K562 (cell line): ENCODE data around the gene ADAP1. TPM values are rescaled to one million over a fixed set of nuclear protein-coding genes. Genes with fewer than 3 reads are reported as not detected.

ENCODE experiments used
- ATAC-seq: fragments of 200-7000 bp; cut with Tn5 transposase; 3 replicates; pipeline ENCODE4 v1.9.1; 2020; ENCODE audit warnings: moderate library complexity
- BruUV-seq: library from RNA; stranded (reverse); fragments of 400-500 nt; replicated peaks from 2 replicates; lab custom pipeline; 2021; lab: Mats Ljungman, UMichigan
- CTCF ChIA-PET: fragments of 300-600 bp; formaldehyde crosslinking; extraction: SDS; loops from one replicate; lab custom pipeline; 2021; ENCODE audit warnings: low intra/inter-chr PET ratio; lab: Yijun Ruan, JAX
- POLR2A ChIA-PET: fragments of 300-600, 350-650 bp; sonication (Branson Sonifier 250); formaldehyde crosslinking; extraction: SDS; loops from one replicate; lab custom pipeline; 2021; ENCODE audit warnings: antibody characterized with exemption, inconsistent platforms; lab: Yijun Ruan, JAX
- DNase-seq, 4 experiments: peaks; one replicate each; pipeline versions ENCODE4 v3.0.0 to v3.0.0-alpha.2; 2011 to 2018; ENCODE audit warnings: low spot score in 3 of 4, mixed read lengths in 3 of 4; ENCODE audit errors: extremely low read depth in 1 of 4
- FAIRE-seq: peaks from 2 replicates; lab custom pipeline; 2011; peaks lifted over from hg19 to GRCh38; lab: Jason Lieb, UNC
- H2AFZ ChIP-seq: 2 replicates; pipeline ENCODE4 v1.6.0; 2011; ENCODE audit warnings: low read depth, low read length, control low read depth, inconsistent platforms
- H3K27ac ChIP-seq: fragments of 200-600 bp; 3 replicates; pipeline ENCODE4 v1.8.0; 2011; ENCODE audit warnings: low read depth, mild to moderate bottlenecking, control low read depth, inconsistent platforms, low read length, moderate library complexity, mixed read lengths; ENCODE audit errors: extremely low read depth
- H3K27me3 ChIP-seq, 2 experiments: fragments of 300-600 bp in 1 of 2; 2 replicates in 1 of 2; 3 replicates in 1 of 2; pipeline versions ENCODE4 v1.6.0 to v1.8.0; 2011; ENCODE audit warnings: inconsistent platforms in 2 of 2, low read length in 2 of 2, mild to moderate bottlenecking in 1 of 2, mixed read lengths in 1 of 2, moderate library complexity in 1 of 2; ENCODE audit not compliant: control insufficient read depth in 2 of 2, insufficient read depth in 2 of 2
- H3K36me3 ChIP-seq: fragments of 300-600 bp; 3 replicates; pipeline ENCODE4 v1.8.0; 2011; ENCODE audit warnings: mild to moderate bottlenecking, low read length, inconsistent platforms; ENCODE audit not compliant: control insufficient read depth, insufficient read depth
- H3K4me1 ChIP-seq, 2 experiments: fragments of 200-600 bp in 1 of 2; replicated peaks in 1 of 2; 2 replicates in 1 of 2; 3 replicates in 1 of 2; pipeline versions ENCODE4 v1.5.1 to v1.8.0; 2011; ENCODE audit warnings: inconsistent platforms in 2 of 2, low read length in 2 of 2, mild to moderate bottlenecking in 1 of 2, mixed read lengths in 1 of 2, moderate library complexity in 1 of 2; ENCODE audit not compliant: control insufficient read depth in 2 of 2, insufficient read depth in 2 of 2
- H3K4me2 ChIP-seq: 2 replicates; pipeline ENCODE4 v1.6.1; 2011; ENCODE audit warnings: low read length, control low read depth, inconsistent platforms, mixed read lengths; ENCODE audit not compliant: insufficient read depth
- H3K4me3 ChIP-seq: fragments of 200-600 bp; sonication (generic), shearing (Covaris generic); 2 replicates; pipeline ENCODE4 v1.5.1; 2016; ENCODE audit warnings: control low read depth, inconsistent platforms
- H3K79me2 ChIP-seq: fragments of 200-600 bp; 3 replicates; pipeline ENCODE4 v1.8.0; 2011; ENCODE audit warnings: low read length, inconsistent platforms; ENCODE audit not compliant: control insufficient read depth, insufficient read depth
- H3K9ac ChIP-seq, 2 experiments: 2 replicates each; pipeline versions ENCODE4 v1.6.0 to v1.6.1; 2011; ENCODE audit warnings: low read depth in 2 of 2, low read length in 2 of 2, control low read depth in 1 of 2, inconsistent platforms in 1 of 2, mild to moderate bottlenecking in 1 of 2, mixed read lengths in 1 of 2; ENCODE audit not compliant: insufficient read depth in 1 of 2
- H3K9me1 ChIP-seq: one replicate; pipeline ENCODE4 v1.6.0; 2011; ENCODE audit warnings: inconsistent platforms, mild to moderate bottlenecking, low read length, moderate library complexity; ENCODE audit not compliant: control insufficient read depth, insufficient read depth
- H3K9me3 ChIP-seq: replicated peaks from 2 replicates; pipeline ENCODE4 v1.5.1; 2011; ENCODE audit warnings: low read depth, low read length, inconsistent platforms; ENCODE audit not compliant: control insufficient read depth, insufficient read depth
- H4K20me1 ChIP-seq: replicated peaks from 2 replicates; pipeline ENCODE4 v1.6.1; 2011; ENCODE audit warnings: low read length, inconsistent platforms, mixed read lengths; ENCODE audit not compliant: control insufficient read depth, insufficient read depth
- ATF7 ChIP-seq: fragments of 450-650 bp; IDR thresholded peaks from 2 replicates; pipeline ENCODE4 v1.7.1; 2014; ENCODE audit warnings: mild to moderate bottlenecking, moderate library complexity
- HNRNPK ChIP-seq: fragments of 200-400 bp; formaldehyde crosslinking; IDR thresholded peaks from one replicate; pipeline ENCODE4 v1.6.1; 2018; ENCODE audit warnings: mild to moderate bottlenecking, low read depth, low read length; ENCODE audit not compliant: poor library complexity, severe bottlenecking
- JUNB ChIP-seq: fragments of 450-650 bp; formaldehyde crosslinking; conservative IDR thresholded peaks from 2 replicates; pipeline ENCODE4 v1.4.0; 2020; ENCODE audit warnings: mild to moderate bottlenecking
- SPI1 ChIP-seq: IDR thresholded peaks from 2 replicates; pipeline ENCODE4 v1.6.1; 2011; ENCODE audit warnings: low read depth, low read length, control low read depth, borderline replicate concordance
- ZBTB7A ChIP-seq: IDR thresholded peaks from 2 replicates; pipeline ENCODE4 v1.6.1; 2011; ENCODE audit warnings: low read depth, mild to moderate bottlenecking, low read length, moderate library complexity, borderline replicate concordance; ENCODE audit not compliant: control insufficient read depth
- WGBS: fragments of 100-300 bp; shearing (Covaris generic); methylation state at CpG from one replicate; pipeline ENCODE4 v1.1.6; 2016; ENCODE audit warnings: low coverage, mixed read lengths; ENCODE audit not compliant: insufficient coverage; ENCODE audit errors: missing lambda C conversion rate; 5-methylcytosine and 5-hydroxymethylcytosine counted together
- in situ Hi-C: fragments of 300-500 bp; cut with MboI; formaldehyde crosslinking; loops from 4 replicates; pipeline ENCODE4 v1.15.0; 2018; ENCODE audit warnings: inconsistent platforms, mixed read lengths
- intact Hi-C: fragments of 100-400 bp; cut with micrococcal nuclease; formaldehyde crosslinking; loops from 2 replicates; pipeline ENCODE4 v1.14.2; 2022
- polyA plus RNA-seq, 8 experiments: library from polyadenylated mRNA; depleted of rRNA in 4 of 8; stranded (reverse) in 5 of 8; unstranded in 3 of 8; fragments of >200 nt; fragmentation: Nextera tagmentation in 2 of 8; fragmentation: Illumina TruSeq in 1 of 8; extraction: Ambion mirVana in 2 of 8; extraction: Trizol in 1 of 8; gene quantifications; 2 replicates each; pipeline versions ENCODE4 v1.2.1 to v1.2.3, GENCODE V29; 2011 to 2014; ENCODE audit warnings: inconsistent platforms in 1 of 8, missing spikeins in 1 of 8
- total RNA-seq, 7 experiments: library from RNA; depleted of rRNA in 6 of 7; stranded (reverse); fragments of >200 nt in 6 of 7; fragmentation: Illumina TruSeq in 2 of 7; extraction: Trizol in 2 of 7; gene quantifications; 2 replicates each; pipeline versions ENCODE4 v1.2.1 to v1.2.3, GENCODE V29; 2011 to 2021; ENCODE audit warnings: low replicate concordance in 1 of 7
- TF ChIP-seq, protein P1 (sequence below): conservative IDR thresholded peaks from 2 replicates; pipeline ENCODE4 v1.6.1; 2011; ENCODE audit warnings: low read depth, mild to moderate bottlenecking, low read length; ENCODE audit not compliant: control insufficient read depth

Gene ADAP1
- total and polyA plus RNA-seq, 9 of the 15 experiments (the other 6 are each of a cell fraction or from before 2014, with no cell fraction given) = 0.27 to 1.4 (median 0.52) TPM; not detected in 3

DNA sequence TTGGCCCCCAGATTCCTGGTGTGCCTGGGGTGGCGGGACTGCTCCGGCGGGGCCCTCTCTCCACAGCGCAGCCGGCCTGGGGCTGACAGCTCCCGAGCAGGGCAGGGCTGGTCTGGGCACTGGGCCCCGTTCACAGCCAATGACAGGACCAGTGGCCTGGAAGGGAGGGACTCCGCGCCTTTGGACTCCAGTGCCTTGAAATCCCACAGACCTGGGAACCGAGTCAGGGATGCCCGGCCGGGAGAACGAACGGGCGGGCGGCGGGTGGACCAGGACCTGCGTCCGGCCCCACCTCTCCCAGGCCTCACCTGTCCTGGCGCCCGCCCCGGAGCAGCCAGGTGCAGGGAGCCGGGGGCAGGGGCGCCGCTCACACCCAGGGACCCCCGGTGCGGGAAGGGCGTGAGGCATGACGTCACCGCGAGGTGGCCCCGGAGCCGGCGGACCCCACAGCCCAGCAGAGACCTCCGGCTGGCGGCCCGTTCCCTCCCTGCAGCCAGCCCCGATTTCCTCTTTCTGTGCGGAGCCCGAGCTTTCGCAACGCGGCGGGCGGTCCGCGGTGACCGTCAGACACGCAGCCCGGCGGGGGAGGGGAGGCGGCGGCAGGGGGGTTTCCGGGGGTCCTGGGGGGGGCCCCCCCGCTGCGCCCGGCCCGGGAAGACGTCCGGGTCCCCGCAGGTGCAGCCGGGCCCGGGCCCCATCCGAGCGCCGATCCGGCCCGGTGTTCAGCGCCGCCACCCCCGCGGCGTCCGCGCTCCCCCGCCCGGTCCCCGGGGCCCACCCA, 743 bp downstream of the ADAP1 start:
- in situ Hi-C loops = no loop called here
- Histone ChIP-seq H3K79me2 (no peaks in the 10 kb centered on the region), H3K4me3 (no peak overlapping the region), H3K36me3 (no peaks in the 10 kb centered on the region), H3K9me1 (no peaks in the 10 kb centered on the region), H3K9ac (no peak overlapping the region; a peak in 1 of 4 replicates), H3K4me2 (no peak overlapping the region), H4K20me1 (peaks cover 15% of the 10 kb centered on the region; the same call in 1 of the 2 replicates), H3K27me3 (peaks cover 43 to 70% of the 10 kb centered on the region in 2 experiments), H2AFZ (no peak overlapping the region), H3K4me1 (peaks cover 0 to 48% of the 10 kb centered on the region in 2 experiments; a peak in 2 of 5 replicates), H3K27ac (no peak overlapping the region), H3K9me3 (no peaks in the 10 kb centered on the region)
- no peak for DNase-seq
- ChIA-PET POLR2A (interaction anchor here (0.6 kb wide), 1 partner anchor 100 kb away, joined by 3 read pairs; no protein-coding TSS in a partner anchor), CTCF (no interaction called here)
- TF ChIP-seq ATF7 (0 out of 2 replicates have a peak, but pooled peaks have one; percentile 18), ZBTB7A (0 out of 2 replicates have a peak, but pooled peaks have one; percentile 12), JUNB (CRISPR knock-in tag) (0 out of 2 replicates have a peak, but pooled peaks have one; percentile 7), HNRNPK (no peak), SPI1 (peak; percentile 32; the same call in 1 of the 2 replicates)
- TF ChIP-seq, protein P1, sequence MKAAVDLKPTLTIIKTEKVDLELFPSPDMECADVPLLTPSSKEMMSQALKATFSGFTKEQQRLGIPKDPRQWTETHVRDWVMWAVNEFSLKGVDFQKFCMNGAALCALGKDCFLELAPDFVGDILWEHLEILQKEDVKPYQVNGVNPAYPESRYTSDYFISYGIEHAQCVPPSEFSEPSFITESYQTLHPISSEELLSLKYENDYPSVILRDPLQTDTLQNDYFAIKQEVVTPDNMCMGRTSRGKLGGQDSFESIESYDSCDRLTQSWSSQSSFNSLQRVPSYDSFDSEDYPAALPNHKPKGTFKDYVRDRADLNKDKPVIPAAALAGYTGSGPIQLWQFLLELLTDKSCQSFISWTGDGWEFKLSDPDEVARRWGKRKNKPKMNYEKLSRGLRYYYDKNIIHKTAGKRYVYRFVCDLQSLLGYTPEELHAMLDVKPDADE = no peak
- 9% methylated on average over 26 of the region's 78 CpGs for WGBS
- BruUV-seq = no TSS peak
- no peak for ATAC-seq
- no peak for FAIRE-seq
- intact Hi-C loops = no loop called here
